Suprapubic skin (tissue), 4 donors: ENCODE results near the gene KCNH5. TPM values are rescaled to one million over a fixed set of nuclear protein-coding genes. Genes with fewer than 3 reads are reported as not detected.

Experiments
- DNase-seq, 2 donors: peaks; one replicate each; pipeline ENCODE4 v3.0.0-alpha.2; 2019; ENCODE audit warnings: low spot score in 2 of 2
- H3K27ac ChIP-seq: fragments of 200-600 bp; sonication (generic); one replicate; pipeline ENCODE4 v1.5.1; 2019
- H3K27me3 ChIP-seq: fragments of 200-600 bp; sonication (generic); one replicate; pipeline ENCODE4 v1.5.1; 2019
- H3K36me3 ChIP-seq: fragments of 200-600 bp; sonication (generic); one replicate; pipeline ENCODE4 v1.5.1; 2019
- H3K4me1 ChIP-seq: fragments of 200-600 bp; sonication (generic); one replicate; pipeline ENCODE4 v1.5.1; 2019
- H3K4me3 ChIP-seq: fragments of 200-600 bp; sonication (generic); one replicate; pipeline ENCODE4 v1.5.1; 2019; ENCODE audit warnings: mild to moderate bottlenecking
- H3K9me3 ChIP-seq: fragments of 200-600 bp; sonication (generic); one replicate; pipeline ENCODE4 v1.5.1; 2019
- EP300 ChIP-seq: sonication (generic); formaldehyde crosslinking; IDR thresholded peaks from one replicate; pipeline ENCODE4 v1.6.1; 2017; ENCODE audit warnings: antibody characterized with exemption
- POLR2A ChIP-seq, 2 donors: fragments of 450-650 bp; IDR thresholded peaks; one replicate each; pipeline ENCODE4 v1.6.1; 2017; ENCODE audit warnings: antibody characterized with exemption in 2 of 2, mild to moderate bottlenecking in 2 of 2, moderate library complexity in 2 of 2
- POLR2AphosphoS5 ChIP-seq, 3 donors: sonication (generic); formaldehyde crosslinking; IDR thresholded peaks; one replicate each; pipeline ENCODE4 v1.6.1; 2017; ENCODE audit warnings: antibody characterized with exemption in 3 of 3
- WGBS: methylation state at CpG from one replicate; pipeline ENCODE4 v1.1.5; 2018; 5-methylcytosine and 5-hydroxymethylcytosine counted together
- total RNA-seq, 4 donors: library from RNA; depleted of rRNA; stranded (reverse); fragments of >200 nt; gene quantifications; one replicate each; pipeline ENCODE4 v1.1.0, GENCODE V29; 2016
- TF ChIP-seq, protein P1 (sequence below), 2 donors: fragments of 200-600 bp in 1 of 2; fragments of 450-650 bp in 1 of 2; sonication (generic) in 1 of 2; IDR thresholded peaks; one replicate each; pipeline ENCODE4 v1.5.1; 2016 to 2019; ENCODE audit warnings: antibody characterized with exemption in 2 of 2, mild to moderate bottlenecking in 1 of 2, moderate library complexity in 1 of 2

KCNH5 gene
- total RNA-seq, 4 donors from 2014 or later: 0.31 to 0.79 TPM; not detected in 2

DNA sequence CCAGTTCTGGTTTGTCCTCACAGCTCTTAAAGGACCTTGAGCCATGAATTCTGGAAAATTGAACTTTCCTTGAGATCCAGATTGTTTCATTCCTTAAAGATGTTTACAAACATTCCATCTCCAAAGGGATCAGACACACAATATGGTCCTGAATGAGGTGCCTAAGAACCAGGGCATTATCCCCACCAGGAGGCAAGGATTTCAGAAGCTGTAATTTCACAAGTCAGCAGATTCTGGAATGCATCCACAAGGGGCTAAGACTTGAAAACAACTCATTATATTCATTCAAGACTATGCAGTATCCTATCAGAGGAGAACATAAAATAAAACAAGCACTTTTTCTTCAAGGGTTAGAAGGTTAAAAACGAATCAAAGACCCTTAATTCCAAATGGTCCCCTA is 15.1 kb downstream of the KCNH5 start:
- WGBS: 71% methylated on average over 1 of the region's 1 CpG
- H3K36me3 ChIP-seq: no peaks in the 10 kb centered on the region

DNA sequence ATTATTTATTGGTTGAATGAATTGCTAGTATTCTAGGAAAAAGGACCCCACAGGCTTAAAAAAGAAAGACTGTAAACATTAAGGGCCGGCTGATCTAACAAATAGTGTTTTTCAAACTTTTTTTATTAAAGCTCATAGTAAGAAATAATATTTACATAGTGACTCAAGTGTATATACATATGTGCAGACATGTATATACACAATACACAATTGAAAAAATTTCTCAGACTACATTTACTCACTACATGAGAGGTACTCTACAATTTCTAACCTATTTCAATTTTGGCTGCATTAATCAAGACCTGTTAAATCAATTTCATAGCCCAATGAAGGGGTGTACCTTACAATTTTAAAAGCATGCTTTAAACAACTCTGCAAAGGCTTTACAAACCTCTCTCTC is 17.5 kb downstream of the KCNH5 start:
- Histone ChIP-seq H3K27me3 (no peaks in the 10 kb centered on the region), H3K9me3 (no peaks in the 10 kb centered on the region), H3K27ac (no peak overlapping the region), H3K4me1 (no peaks in the 10 kb centered on the region), H3K36me3 (no peaks in the 10 kb centered on the region), H3K4me3 (no peak overlapping the region)
- WGBS: 68% methylated on average over 1 of the region's 1 CpG
- no peak for TF ChIP-seq POLR2A (IDR thresholded peaks at IDR 0.05)
- TF ChIP-seq, protein P1, sequence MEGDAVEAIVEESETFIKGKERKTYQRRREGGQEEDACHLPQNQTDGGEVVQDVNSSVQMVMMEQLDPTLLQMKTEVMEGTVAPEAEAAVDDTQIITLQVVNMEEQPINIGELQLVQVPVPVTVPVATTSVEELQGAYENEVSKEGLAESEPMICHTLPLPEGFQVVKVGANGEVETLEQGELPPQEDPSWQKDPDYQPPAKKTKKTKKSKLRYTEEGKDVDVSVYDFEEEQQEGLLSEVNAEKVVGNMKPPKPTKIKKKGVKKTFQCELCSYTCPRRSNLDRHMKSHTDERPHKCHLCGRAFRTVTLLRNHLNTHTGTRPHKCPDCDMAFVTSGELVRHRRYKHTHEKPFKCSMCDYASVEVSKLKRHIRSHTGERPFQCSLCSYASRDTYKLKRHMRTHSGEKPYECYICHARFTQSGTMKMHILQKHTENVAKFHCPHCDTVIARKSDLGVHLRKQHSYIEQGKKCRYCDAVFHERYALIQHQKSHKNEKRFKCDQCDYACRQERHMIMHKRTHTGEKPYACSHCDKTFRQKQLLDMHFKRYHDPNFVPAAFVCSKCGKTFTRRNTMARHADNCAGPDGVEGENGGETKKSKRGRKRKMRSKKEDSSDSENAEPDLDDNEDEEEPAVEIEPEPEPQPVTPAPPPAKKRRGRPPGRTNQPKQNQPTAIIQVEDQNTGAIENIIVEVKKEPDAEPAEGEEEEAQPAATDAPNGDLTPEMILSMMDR (IDR thresholded peaks at IDR 0.05): no peak
- no peak for TF ChIP-seq POLR2AphosphoS5 (IDR thresholded peaks at IDR 0.05)
- no peak for TF ChIP-seq EP300
- DNase-seq: no peak

More for the DNA sequence above, 15.1 kb downstream of the KCNH5 start:
- H3K27me3 ChIP-seq: no peaks in the 10 kb centered on the region
- TF ChIP-seq EP300 (no peak), POLR2A (IDR thresholded peaks at IDR 0.05) (no peak), POLR2AphosphoS5 (IDR thresholded peaks at IDR 0.05) (no peak)
- TF ChIP-seq, protein P1 (IDR thresholded peaks at IDR 0.05): no peak
- no peak for DNase-seq
- no peak overlapping the region for H3K4me3 ChIP-seq
- no peaks in the 10 kb centered on the region for H3K4me1 ChIP-seq
- no peaks in the 10 kb centered on the region for H3K9me3 ChIP-seq
- H3K27ac ChIP-seq: no peak overlapping the region

DNA sequence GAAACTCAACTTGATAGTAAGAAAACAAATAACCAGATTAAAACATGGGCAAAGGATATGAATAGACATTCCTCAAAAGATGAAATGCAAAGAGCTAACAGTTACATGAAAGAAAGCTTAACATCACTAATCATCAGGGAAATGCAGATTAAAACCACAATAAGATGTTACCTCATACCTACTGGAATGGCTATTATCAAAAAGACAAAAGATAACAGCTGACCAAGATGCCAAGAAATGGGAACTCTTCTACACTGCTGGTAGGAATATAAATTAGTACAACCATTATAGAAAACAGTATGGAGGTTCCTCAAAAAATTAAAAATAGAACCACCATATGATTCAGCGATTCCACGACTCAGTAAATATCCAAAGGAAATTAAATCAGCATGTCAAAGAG is 18.8 kb downstream of the KCNH5 start:
- Histone ChIP-seq H3K4me1 (no peaks in the 10 kb centered on the region), H3K27ac (no peak overlapping the region), H3K9me3 (no peaks in the 10 kb centered on the region), H3K27me3 (no peaks in the 10 kb centered on the region), H3K36me3 (no peaks in the 10 kb centered on the region), H3K4me3 (no peak overlapping the region)
- no peak for TF ChIP-seq POLR2A (IDR thresholded peaks at IDR 0.05)
- TF ChIP-seq, protein P1 (IDR thresholded peaks at IDR 0.05): no peak
- TF ChIP-seq POLR2AphosphoS5 (IDR thresholded peaks at IDR 0.05): no peak
- no peak for TF ChIP-seq EP300
- DNase-seq: no peak
- 68% methylated on average over 2 of the region's 2 CpGs for WGBS

DNA sequence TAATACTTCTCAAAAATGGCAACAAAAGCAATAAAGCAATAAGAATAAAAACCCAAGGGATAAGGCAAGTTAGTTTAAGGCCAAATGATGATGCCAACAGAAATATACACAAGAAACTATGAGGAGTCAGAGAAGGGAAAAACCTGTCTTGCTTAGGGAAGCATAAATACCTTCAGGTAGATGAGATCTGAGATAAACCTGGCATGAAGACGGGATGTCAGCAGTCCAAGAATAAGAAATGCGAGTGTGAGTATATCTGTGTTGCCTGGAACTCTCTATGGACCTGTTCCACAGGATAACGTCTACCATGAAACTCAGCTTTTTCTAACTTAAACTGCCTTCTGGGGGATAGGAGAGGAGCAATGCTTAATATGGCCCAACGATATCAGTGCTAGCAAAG is 30.6 kb downstream of the KCNH5 start:
- DNase-seq: no peak
- 43% methylated on average over 4 of the region's 4 CpGs for WGBS
- no peaks in the 10 kb centered on the region for H3K27me3 ChIP-seq
- H3K4me3 ChIP-seq: no peak overlapping the region
- H3K4me1 ChIP-seq: no peaks in the 10 kb centered on the region
- no peak for TF ChIP-seq POLR2A (IDR thresholded peaks at IDR 0.05)
- TF ChIP-seq, protein P1 (IDR thresholded peaks at IDR 0.05): no peak
- no peak for TF ChIP-seq EP300
- no peak for TF ChIP-seq POLR2AphosphoS5 (IDR thresholded peaks at IDR 0.05)
- no peaks in the 10 kb centered on the region for H3K36me3 ChIP-seq
- no peak overlapping the region for H3K27ac ChIP-seq
- H3K9me3 ChIP-seq: no peaks in the 10 kb centered on the region

DNA sequence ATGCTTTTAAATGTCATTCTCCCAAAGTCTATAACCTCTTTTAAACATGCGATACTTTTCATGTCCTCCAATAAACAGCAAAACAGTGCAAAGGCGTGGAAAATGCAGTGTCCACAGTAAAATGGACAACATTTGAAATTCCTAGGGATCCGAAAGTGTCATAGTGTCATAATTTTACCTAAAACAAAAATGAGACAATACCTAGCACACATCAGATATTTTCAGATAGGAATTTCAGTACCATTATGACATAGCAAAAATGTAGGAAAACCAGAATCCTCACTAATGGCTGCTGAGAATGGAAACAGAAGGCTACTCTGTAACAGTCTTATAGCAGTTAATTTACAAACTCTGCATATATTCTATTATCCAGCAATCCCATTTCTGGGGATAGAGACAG is 33.1 kb downstream of the KCNH5 start:
- H3K27ac ChIP-seq: no peak overlapping the region
- WGBS: 91% methylated on average over 3 of the region's 3 CpGs
- no peaks in the 10 kb centered on the region for H3K27me3 ChIP-seq
- DNase-seq: no peak
- TF ChIP-seq, protein P1 (IDR thresholded peaks at IDR 0.05): no peak
- no peak for TF ChIP-seq POLR2AphosphoS5 (IDR thresholded peaks at IDR 0.05)
- no peaks in the 10 kb centered on the region for H3K9me3 ChIP-seq
- no peaks in the 10 kb centered on the region for H3K4me1 ChIP-seq
- H3K4me3 ChIP-seq: no peak overlapping the region
- no peaks in the 10 kb centered on the region for H3K36me3 ChIP-seq
